ENCODE data around the gene TEX22. TPM values are rescaled to one million over a fixed set of nuclear protein-coding genes. Genes with fewer than 3 reads are reported as not detected.

Gene TEX22
- polyA plus RNA-seq, 3 donors = 0.52 to 2.2 (median 0.57) TPM

DNA sequence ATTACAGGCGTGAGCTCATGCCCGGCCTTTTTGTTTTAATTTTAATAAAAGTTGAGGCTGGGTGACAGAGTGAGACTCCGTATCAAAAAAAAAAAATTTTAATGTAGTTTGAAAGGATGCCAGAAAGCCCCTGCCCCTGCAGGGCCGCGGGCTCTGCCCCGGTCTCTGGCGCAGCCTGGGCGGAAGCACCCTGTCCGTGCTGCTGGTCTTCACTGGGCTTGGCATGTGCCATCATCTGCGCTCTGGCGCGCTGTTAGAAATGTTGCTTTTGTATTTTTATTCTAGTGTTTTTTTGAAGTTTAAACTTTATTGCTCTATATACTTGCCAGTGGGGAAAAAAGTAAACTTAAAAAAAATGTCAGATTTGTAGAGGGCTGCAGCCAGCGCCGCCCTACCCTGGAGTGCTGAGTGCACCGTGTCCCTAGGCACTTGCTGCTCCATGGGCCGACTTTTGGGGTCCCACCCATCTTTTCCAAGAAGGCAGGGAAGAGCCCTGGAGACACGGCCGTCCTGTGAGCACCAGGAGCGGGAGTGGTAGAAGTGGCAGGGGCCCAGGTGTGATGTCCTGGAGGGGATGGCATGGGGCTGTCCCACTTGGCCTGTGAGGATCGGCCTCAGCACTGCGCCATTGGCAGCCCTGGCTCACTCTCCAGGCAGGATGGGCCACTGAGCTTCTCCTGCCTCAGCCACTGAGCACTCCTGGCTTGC is 25.3 kb downstream of the TEX22 start:
- WGBS (ENCODE audit: insufficient coverage) = 98% methylated on average over 19 of the region's 21 CpGs
- H3K4me3 Mint-ChIP-seq = no peak overlapping the region
- H3K9ac ChIP-seq (ENCODE audit: insufficient read depth, low read length, poor library complexity, severe bottlenecking) = no peak overlapping the region

DNA sequence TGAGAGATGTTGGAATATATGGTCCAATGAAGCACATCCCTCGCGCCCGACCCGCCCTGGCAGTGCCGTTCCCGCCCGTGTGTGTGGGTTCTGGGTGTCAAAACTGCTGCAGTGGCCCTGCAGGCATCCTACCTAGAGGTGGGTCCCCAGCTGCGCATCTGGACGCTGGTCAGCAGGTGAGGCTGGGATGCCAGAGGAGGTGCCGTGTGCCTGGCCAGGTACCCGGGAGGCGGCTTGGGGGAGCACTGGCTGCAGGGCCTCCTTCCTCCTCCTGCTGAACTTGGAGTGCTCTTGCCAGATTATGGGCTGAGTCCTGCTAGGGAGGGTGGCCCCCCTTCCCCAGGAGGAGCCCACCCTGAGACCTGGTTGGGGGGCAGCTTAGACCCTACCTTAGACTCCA is 26.5 kb downstream of the TEX22 start:
- Histone ChIP-seq H3K36me3 (replicated peaks in 1 of 2; ENCODE audit: control insufficient read depth in 1 of 2, insufficient read depth in 2 of 2, low read length in 2 of 2) (peaks cover 8 to 21% of the 10 kb centered on the region in 2 donors), H3K79me2 (ENCODE audit: insufficient read depth, low read length) (peaks cover 75% of the 10 kb centered on the region), H3K4me2 (replicated peaks; ENCODE audit: extremely low read depth, low read length, poor library complexity, severe bottlenecking) (no peak overlapping the region), H3K4me1 (ENCODE audit: control insufficient read depth in 1 of 2, insufficient read depth in 2 of 2, low read length in 2 of 2) (peaks cover 20 to 25% of the 10 kb centered on the region in 2 donors), H4K20me1 (ENCODE audit: insufficient read depth, low read length) (peaks cover 69% of the 10 kb centered on the region), H3K27me3 (ENCODE audit: control insufficient read depth in 2 of 2, insufficient read depth in 2 of 2, low read length in 2 of 2) (no peaks in the 10 kb centered on the region), H2AFZ (ENCODE audit: insufficient read depth, low read depth, low read length, poor library complexity, severe bottlenecking) (no peak overlapping the region), H3K9ac (ENCODE audit: insufficient read depth, low read length, poor library complexity, severe bottlenecking) (no peak overlapping the region), H3K9me3 (replicated peaks in 1 of 2; ENCODE audit: control insufficient read depth in 1 of 2, insufficient read depth in 1 of 2, low read length in 2 of 2) (peaks cover 0 to 5% of the 10 kb centered on the region in 2 donors), H3K4me3 (replicated peaks in 1 of 3; ENCODE audit: low read depth in 2 of 3, low read length in 3 of 3) (no peak overlapping the region), H3K27ac (ENCODE audit: low read depth in 1 of 2, low read length in 2 of 2) (no peak overlapping the region)
- Mint-ChIP-seq H3K27me3 (ENCODE audit: low read depth in 3 of 3) (peaks cover 0 to 4% (median 0%) of the 10 kb centered on the region in 3 donors), H3K27ac (no peak overlapping the region), H3K4me3 (no peak overlapping the region), H3K36me3 (peaks cover 19 to 50% of the 10 kb centered on the region in 2 donors), H3K9me3 (peaks cover 0 to 4% (median 2%) of the 10 kb centered on the region in 7 donors), H3K4me1 (peaks cover 23% of the 10 kb centered on the region)
- 97% methylated on average over 9 of the region's 12 CpGs for WGBS (ENCODE audit: insufficient coverage)
- DNase-seq = no peak
- intact Hi-C loops (cut with micrococcal nuclease) = no loop called here
- TF ChIP-seq, protein P1, sequence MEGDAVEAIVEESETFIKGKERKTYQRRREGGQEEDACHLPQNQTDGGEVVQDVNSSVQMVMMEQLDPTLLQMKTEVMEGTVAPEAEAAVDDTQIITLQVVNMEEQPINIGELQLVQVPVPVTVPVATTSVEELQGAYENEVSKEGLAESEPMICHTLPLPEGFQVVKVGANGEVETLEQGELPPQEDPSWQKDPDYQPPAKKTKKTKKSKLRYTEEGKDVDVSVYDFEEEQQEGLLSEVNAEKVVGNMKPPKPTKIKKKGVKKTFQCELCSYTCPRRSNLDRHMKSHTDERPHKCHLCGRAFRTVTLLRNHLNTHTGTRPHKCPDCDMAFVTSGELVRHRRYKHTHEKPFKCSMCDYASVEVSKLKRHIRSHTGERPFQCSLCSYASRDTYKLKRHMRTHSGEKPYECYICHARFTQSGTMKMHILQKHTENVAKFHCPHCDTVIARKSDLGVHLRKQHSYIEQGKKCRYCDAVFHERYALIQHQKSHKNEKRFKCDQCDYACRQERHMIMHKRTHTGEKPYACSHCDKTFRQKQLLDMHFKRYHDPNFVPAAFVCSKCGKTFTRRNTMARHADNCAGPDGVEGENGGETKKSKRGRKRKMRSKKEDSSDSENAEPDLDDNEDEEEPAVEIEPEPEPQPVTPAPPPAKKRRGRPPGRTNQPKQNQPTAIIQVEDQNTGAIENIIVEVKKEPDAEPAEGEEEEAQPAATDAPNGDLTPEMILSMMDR (IDR thresholded peaks at IDR 0.05) = no peak

More for the DNA sequence above, 25.3 kb downstream of the TEX22 start:
- H4K20me1 ChIP-seq (ENCODE audit: insufficient read depth, low read length) = peaks cover 68% of the 10 kb centered on the region
- no peak overlapping the region for H3K4me3 ChIP-seq (replicated peaks in 1 of 3; ENCODE audit: low read depth in 2 of 3, low read length in 3 of 3)
- peaks cover 0 to under 1% of the 10 kb centered on the region in 2 donors for H3K27me3 ChIP-seq (ENCODE audit: control insufficient read depth in 2 of 2, insufficient read depth in 2 of 2, low read length in 2 of 2)
- peaks cover 0 to 6% (median 4%) of the 10 kb centered on the region in 3 donors for H3K27me3 Mint-ChIP-seq (ENCODE audit: low read depth in 3 of 3)
- H3K36me3 ChIP-seq (replicated peaks in 1 of 2; ENCODE audit: control insufficient read depth in 1 of 2, insufficient read depth in 2 of 2, low read length in 2 of 2) = peaks cover 8 to 21% of the 10 kb centered on the region in 2 donors
- no peak for DNase-seq
- peaks cover 0 to 4% (median 2%) of the 10 kb centered on the region in 7 donors for H3K9me3 Mint-ChIP-seq
- peaks cover 74% of the 10 kb centered on the region for H3K79me2 ChIP-seq (ENCODE audit: insufficient read depth, low read length)
- H3K27ac Mint-ChIP-seq = no peak overlapping the region
- peaks cover 0 to 5% of the 10 kb centered on the region in 2 donors for H3K9me3 ChIP-seq (replicated peaks in 1 of 2; ENCODE audit: control insufficient read depth in 1 of 2, insufficient read depth in 1 of 2, low read length in 2 of 2)
- TF ChIP-seq, protein P1 (IDR thresholded peaks at IDR 0.05) = no peak
- H3K4me1 ChIP-seq (ENCODE audit: control insufficient read depth in 1 of 2, insufficient read depth in 2 of 2, low read length in 2 of 2) = peaks cover 26 to 34% of the 10 kb centered on the region in 2 donors
- H3K27ac ChIP-seq (ENCODE audit: low read depth in 1 of 2, low read length in 2 of 2) = no peak overlapping the region
- H3K4me2 ChIP-seq (replicated peaks; ENCODE audit: extremely low read depth, low read length, poor library complexity, severe bottlenecking) = no peak overlapping the region
- H3K36me3 Mint-ChIP-seq = peaks cover 19 to 42% of the 10 kb centered on the region in 2 donors
- intact Hi-C loops (cut with micrococcal nuclease) = no loop called here
- H2AFZ ChIP-seq (ENCODE audit: insufficient read depth, low read depth, low read length, poor library complexity, severe bottlenecking) = no peak overlapping the region
- H3K4me1 Mint-ChIP-seq = peaks cover 30% of the 10 kb centered on the region
